CD14-positive monocyte (primary cell): ENCODE data around the gene NMNAT3. TPM values are rescaled to one million over a fixed set of nuclear protein-coding genes. Genes with fewer than 3 reads are reported as not detected.
A peak's percentile ranks its signal among the peaks of the same experiment; 100 is the strongest.

Experiments
- DNase-seq, 3 donors: peaks; one replicate each; pipeline ENCODE4 v3.0.0-alpha.2; 2011 to 2022
- H2AFZ ChIP-seq: 2 replicates; pipeline ENCODE4 v1.6.0; 2012; ENCODE audit warnings: mild to moderate bottlenecking, low read depth, low read length, inconsistent platforms; ENCODE audit not compliant: insufficient read depth, poor library complexity, severe bottlenecking
- H3K27ac ChIP-seq, 2 donors: 1 replicate in 1 of 2; 2 replicates in 1 of 2; pipeline ENCODE4 v1.5.1; 2012 to 2013; ENCODE audit warnings: low read length in 2 of 2, control low read depth in 1 of 2, inconsistent platforms in 1 of 2, low read depth in 1 of 2, mild to moderate bottlenecking in 1 of 2
- H3K27me3 ChIP-seq, 2 donors: one replicate each; pipeline versions ENCODE4 v1.6.0 to v1.6.1; 2011 to 2013; ENCODE audit warnings: low read length in 2 of 2; ENCODE audit not compliant: control insufficient read depth in 2 of 2, insufficient read depth in 2 of 2
- H3K36me3 ChIP-seq, 2 donors: replicated peaks in 1 of 2; 1 replicate in 1 of 2; 2 replicates in 1 of 2; pipeline versions ENCODE4 v1.5.1 to v1.6.1; 2012 to 2013; ENCODE audit warnings: low read length in 2 of 2, control low read depth in 1 of 2, inconsistent platforms in 1 of 2, mild to moderate bottlenecking in 1 of 2; ENCODE audit not compliant: insufficient read depth in 2 of 2, control insufficient read depth in 1 of 2
- H3K4me1 ChIP-seq, 2 donors: 1 replicate in 1 of 2; 2 replicates in 1 of 2; pipeline versions ENCODE4 v1.5.1 to v1.6.1; 2012 to 2013; ENCODE audit warnings: low read length in 2 of 2, control low read depth in 1 of 2, inconsistent platforms in 1 of 2, mild to moderate bottlenecking in 1 of 2, moderate library complexity in 1 of 2; ENCODE audit not compliant: insufficient read depth in 2 of 2, control insufficient read depth in 1 of 2
- H3K4me2 ChIP-seq: replicated peaks from 2 replicates; pipeline ENCODE3; 2012; ENCODE audit warnings: low read length, moderate library complexity, mild to moderate bottlenecking; ENCODE audit not compliant: poor library complexity, severe bottlenecking; ENCODE audit errors: extremely low read depth
- H3K4me3 ChIP-seq, 3 experiments: fragments of 200-600 bp in 1 of 3; sonication (generic) in 1 of 3; replicated peaks in 1 of 3; 1 replicate in 2 of 3; 2 replicates in 1 of 3; pipeline ENCODE4 v1.5.1; 2011 to 2013; ENCODE audit warnings: low read length in 3 of 3, mild to moderate bottlenecking in 3 of 3, control low read depth in 2 of 3, low read depth in 2 of 3, inconsistent platforms in 1 of 3, moderate library complexity in 1 of 3
- H3K79me2 ChIP-seq: 2 replicates; pipeline ENCODE4 v1.6.0; 2012; ENCODE audit warnings: mild to moderate bottlenecking, control low read depth, inconsistent platforms, low read length, moderate library complexity; ENCODE audit not compliant: insufficient read depth
- H3K9ac ChIP-seq: 2 replicates; pipeline ENCODE4 v1.6.0; 2017; ENCODE audit warnings: low read length, mild to moderate bottlenecking; ENCODE audit not compliant: insufficient read depth, poor library complexity, severe bottlenecking
- H3K9me3 ChIP-seq, 2 donors: replicated peaks in 1 of 2; 1 replicate in 1 of 2; 2 replicates in 1 of 2; pipeline versions ENCODE4 v1.5.1 to v1.6.1; 2012 to 2013; ENCODE audit warnings: low read length in 2 of 2, control low read depth in 1 of 2; ENCODE audit not compliant: control insufficient read depth in 1 of 2, insufficient read depth in 1 of 2
- H4K20me1 ChIP-seq: 2 replicates; pipeline ENCODE4 v1.6.0; 2012; ENCODE audit warnings: mild to moderate bottlenecking, low read length, control low read depth, moderate library complexity; ENCODE audit not compliant: insufficient read depth
- H3K27ac Mint-ChIP-seq, 7 donors: one replicate each; pipeline ENCODE4 v1.8.0; 2020; ENCODE audit warnings: mild to moderate bottlenecking in 7 of 7, mixed read lengths in 7 of 7, moderate library complexity in 6 of 7, inconsistent platforms in 2 of 7
- H3K27me3 Mint-ChIP-seq, 3 donors: one replicate each; pipeline ENCODE4 v1.8.0; 2021 to 2022; ENCODE audit warnings: low read depth in 3 of 3, mild to moderate bottlenecking in 3 of 3, mixed read lengths in 3 of 3, moderate library complexity in 3 of 3, inconsistent platforms in 1 of 3
- H3K36me3 Mint-ChIP-seq, 2 donors: one replicate each; pipeline ENCODE4 v1.8.0; 2020; ENCODE audit warnings: mixed read lengths in 2 of 2, inconsistent platforms in 1 of 2, mild to moderate bottlenecking in 1 of 2
- H3K4me1 Mint-ChIP-seq: one replicate; pipeline ENCODE4 v1.8.0; 2020; ENCODE audit warnings: mild to moderate bottlenecking, mixed read lengths
- H3K4me3 Mint-ChIP-seq, 2 donors: one replicate each; pipeline ENCODE4 v1.8.0; 2020; ENCODE audit warnings: mild to moderate bottlenecking in 2 of 2, mixed read lengths in 2 of 2, moderate library complexity in 1 of 2
- H3K9me3 Mint-ChIP-seq, 7 donors: one replicate each; pipeline ENCODE4 v1.8.0; 2020 to 2022; ENCODE audit warnings: mixed read lengths in 7 of 7, mild to moderate bottlenecking in 6 of 7, moderate library complexity in 6 of 7, inconsistent platforms in 2 of 7
- WGBS: methylation state at CpG from one replicate; pipeline ENCODE4 v1.1.5; 2013; ENCODE audit warnings: missing lambda C conversion rate; ENCODE audit not compliant: insufficient coverage; 5-methylcytosine and 5-hydroxymethylcytosine counted together
- intact Hi-C, 2 donors: fragments of 100-400 bp; cut with micrococcal nuclease; formaldehyde crosslinking; loops; one replicate each; pipeline versions ENCODE4 v1.15.0 to v1.15.1; 2023
- polyA plus RNA-seq, 3 donors: library from polyadenylated mRNA; depleted of rRNA in 1 of 3; unstranded in 2 of 3; stranded (reverse) in 1 of 3; fragments of 300-500 nt in 2 of 3; fragments of >200 nt in 1 of 3; fragmentation: Illumina TruSeq in 2 of 3; gene quantifications; 1 replicate in 2 of 3; 2 replicates in 1 of 3; pipeline ENCODE4 v1.2.3, GENCODE V29; 2012 to 2021
- TF ChIP-seq, protein P1 (sequence below): fragments of 200-600 bp; IDR thresholded peaks from one replicate; pipeline ENCODE4 v1.8.0; 2022; ENCODE audit warnings: antibody characterized with exemption, mild to moderate bottlenecking

Gene NMNAT3
- polyA plus RNA-seq, 3 donors = 1.4 to 5.7 (median 2.9) TPM

DNA sequence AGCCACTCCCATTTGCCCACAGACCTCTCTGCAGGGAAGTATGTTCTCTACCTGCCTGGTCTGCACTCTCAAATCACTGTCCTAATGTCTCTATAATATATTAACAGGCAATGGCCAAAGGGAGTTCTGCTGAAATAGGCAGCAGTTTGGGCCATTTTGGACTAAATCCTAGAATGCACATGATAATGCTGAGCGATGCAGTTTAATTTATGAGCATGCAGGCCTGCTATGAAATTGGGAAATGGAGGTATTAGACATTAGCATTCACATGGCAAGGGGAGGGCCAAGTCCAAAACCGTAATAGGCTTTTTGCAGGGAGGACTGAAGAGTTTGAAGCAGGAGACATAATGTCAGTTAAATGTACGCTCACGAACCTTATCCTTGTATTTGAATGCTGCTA, 31.3 kb downstream of the NMNAT3 start:
- no peak overlapping the region for H3K9ac ChIP-seq
- H3K4me2 ChIP-seq = no peak overlapping the region
- TF ChIP-seq, protein P1, sequence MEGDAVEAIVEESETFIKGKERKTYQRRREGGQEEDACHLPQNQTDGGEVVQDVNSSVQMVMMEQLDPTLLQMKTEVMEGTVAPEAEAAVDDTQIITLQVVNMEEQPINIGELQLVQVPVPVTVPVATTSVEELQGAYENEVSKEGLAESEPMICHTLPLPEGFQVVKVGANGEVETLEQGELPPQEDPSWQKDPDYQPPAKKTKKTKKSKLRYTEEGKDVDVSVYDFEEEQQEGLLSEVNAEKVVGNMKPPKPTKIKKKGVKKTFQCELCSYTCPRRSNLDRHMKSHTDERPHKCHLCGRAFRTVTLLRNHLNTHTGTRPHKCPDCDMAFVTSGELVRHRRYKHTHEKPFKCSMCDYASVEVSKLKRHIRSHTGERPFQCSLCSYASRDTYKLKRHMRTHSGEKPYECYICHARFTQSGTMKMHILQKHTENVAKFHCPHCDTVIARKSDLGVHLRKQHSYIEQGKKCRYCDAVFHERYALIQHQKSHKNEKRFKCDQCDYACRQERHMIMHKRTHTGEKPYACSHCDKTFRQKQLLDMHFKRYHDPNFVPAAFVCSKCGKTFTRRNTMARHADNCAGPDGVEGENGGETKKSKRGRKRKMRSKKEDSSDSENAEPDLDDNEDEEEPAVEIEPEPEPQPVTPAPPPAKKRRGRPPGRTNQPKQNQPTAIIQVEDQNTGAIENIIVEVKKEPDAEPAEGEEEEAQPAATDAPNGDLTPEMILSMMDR = no peak
- H4K20me1 ChIP-seq = no peaks in the 10 kb centered on the region
- no peak overlapping the region for H3K4me3 ChIP-seq
- 77% methylated on average over 2 of the region's 4 CpGs for WGBS
- peaks cover 3% of the 10 kb centered on the region for H3K79me2 ChIP-seq
- DNase-seq = no peak
- no peaks in the 10 kb centered on the region for H3K27me3 ChIP-seq
- Mint-ChIP-seq H3K4me1 (peaks cover 41% of the 10 kb centered on the region), H3K27me3 (peaks cover 0 to 2% (median 0%) of the 10 kb centered on the region in 3 donors), H3K4me3 (no peak overlapping the region), H3K9me3 (peaks cover 0 to 15% (median 5%) of the 10 kb centered on the region in 7 donors), H3K27ac (no peak overlapping the region), H3K36me3 (peaks cover 5 to 6% of the 10 kb centered on the region in 2 donors)
- no peak overlapping the region for H3K27ac ChIP-seq
- H3K4me1 ChIP-seq = peaks cover 18 to 30% of the 10 kb centered on the region in 2 donors
- no peaks in the 10 kb centered on the region for H3K36me3 ChIP-seq
- no peak overlapping the region for H2AFZ ChIP-seq
- intact Hi-C loops = no loop called here
- H3K9me3 ChIP-seq = peaks cover 0 to 3% of the 10 kb centered on the region in 2 donors

DNA sequence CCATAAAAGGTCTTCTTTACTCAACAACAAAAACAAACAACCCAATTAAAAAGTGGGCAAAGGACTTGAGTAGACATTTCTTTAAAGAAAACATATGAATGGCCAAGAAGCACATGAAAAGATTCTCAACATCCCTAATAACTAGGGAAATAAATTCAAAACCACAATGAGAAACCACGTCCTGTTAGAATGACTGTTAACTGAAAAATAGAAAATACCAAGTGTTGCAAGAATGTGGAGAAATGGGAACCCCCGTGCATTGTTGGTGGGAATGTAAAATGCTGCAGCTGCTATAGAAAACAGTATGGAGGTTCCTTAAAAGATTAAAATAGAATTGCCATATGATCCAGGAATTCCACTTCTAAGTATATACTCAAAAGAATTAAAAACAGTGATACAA, 34.8 kb downstream of the NMNAT3 start:
- H3K27me3 Mint-ChIP-seq = peaks cover 0 to 2% (median 0%) of the 10 kb centered on the region in 3 donors
- intact Hi-C loops = no loop called here
- H3K9me3 Mint-ChIP-seq = peaks cover 0 to 11% (median 4%) of the 10 kb centered on the region in 7 donors
- TF ChIP-seq, protein P1 = no peak
- Histone ChIP-seq H3K27ac (no peak overlapping the region), H3K79me2 (peaks cover 6% of the 10 kb centered on the region), H3K9me3 (peaks cover 0 to 2% of the 10 kb centered on the region in 2 donors), H2AFZ (no peak overlapping the region), H3K9ac (no peak overlapping the region), H3K4me2 (peak overlapping the region; percentile 22), H3K4me1 (peaks cover 13 to 22% of the 10 kb centered on the region in 2 donors), H3K27me3 (no peaks in the 10 kb centered on the region), H3K36me3 (no peaks in the 10 kb centered on the region), H4K20me1 (no peaks in the 10 kb centered on the region), H3K4me3 (no peak overlapping the region)
- H3K27ac Mint-ChIP-seq = peak overlapping the region in 2 of 7 donors; percentile 14 to 21
- H3K4me3 Mint-ChIP-seq = peak overlapping the region in 1 of 2 donors; percentile 68
- DNase-seq = peak; percentile 15 to 81 (median 72)
- H3K36me3 Mint-ChIP-seq = peaks cover under 1 to 9% of the 10 kb centered on the region in 2 donors
- peaks cover 42% of the 10 kb centered on the region for H3K4me1 Mint-ChIP-seq
- no CpG with 5 or more reads among the region's 2 CpGs for WGBS
